Chondrocyte (in vitro differentiated cells): Measurements from ENCODE around the gene RPS27. TPM values are rescaled to one million over a fixed set of nuclear protein-coding genes. Genes with fewer than 3 reads are reported as not detected.
"Not testable (repeated sequence)": the region's sequence is repeated elsewhere in the genome, so short reads cannot be mapped to it uniquely, and the experiment has no call there.

Source experiments
- DNase-seq: peaks from one replicate; pipeline ENCODE4 v3.0.0; 2021; ENCODE audit warnings: mixed read lengths, low spot score
- H3K27ac Mint-ChIP-seq: one replicate; pipeline ENCODE4 v1.8.0; 2021; ENCODE audit warnings: mild to moderate bottlenecking, moderate library complexity, mixed read lengths; ENCODE audit not compliant: unreplicated experiment
- H3K27me3 Mint-ChIP-seq: 2 replicates; pipeline ENCODE4 v1.8.0; 2021; ENCODE audit warnings: low read depth, mixed read lengths
- H3K36me3 Mint-ChIP-seq: 2 replicates; pipeline ENCODE4 v1.8.0; 2021; ENCODE audit warnings: low read depth, mixed read lengths
- H3K4me1 Mint-ChIP-seq: 2 replicates; pipeline ENCODE4 v1.8.0; 2021; ENCODE audit warnings: low read depth, mild to moderate bottlenecking, mixed read lengths
- H3K4me3 Mint-ChIP-seq: one replicate; pipeline ENCODE4 v1.8.0; 2021; ENCODE audit warnings: mild to moderate bottlenecking, moderate library complexity, mixed read lengths; ENCODE audit not compliant: unreplicated experiment
- H3K9me3 Mint-ChIP-seq: 2 replicates; pipeline ENCODE4 v1.8.0; 2021; ENCODE audit warnings: low read depth, mixed read lengths
- total RNA-seq: library from RNA; stranded (reverse); gene quantifications from 3 replicates; pipeline ENCODE4 v1.2.1, GENCODE V29; 2021
- TF ChIP-seq, protein P1 (sequence below): fragments of 200-600 bp; sonication (generic); IDR thresholded peaks from 2 replicates; pipeline ENCODE4 v1.5.0; 2021; ENCODE audit warnings: antibody characterized with exemption, mild to moderate bottlenecking, moderate library complexity

RPS27 gene
- total RNA-seq, 1 donor from 2014 or later, result 951 TPM

GRCh38 chr1:153973525-153973924 is 17.0 kb upstream of the RPS27 start:
- Mint-ChIP-seq H3K9me3 (no peaks in the 10 kb centered on the region), H3K27ac (no peak overlapping the region), H3K4me3 (no peak overlapping the region), H3K27me3 (no peaks in the 10 kb centered on the region), H3K36me3 (peaks cover 11% of the 10 kb centered on the region), H3K4me1 (peaks cover 24% of the 10 kb centered on the region)
- TF ChIP-seq, protein P1, sequence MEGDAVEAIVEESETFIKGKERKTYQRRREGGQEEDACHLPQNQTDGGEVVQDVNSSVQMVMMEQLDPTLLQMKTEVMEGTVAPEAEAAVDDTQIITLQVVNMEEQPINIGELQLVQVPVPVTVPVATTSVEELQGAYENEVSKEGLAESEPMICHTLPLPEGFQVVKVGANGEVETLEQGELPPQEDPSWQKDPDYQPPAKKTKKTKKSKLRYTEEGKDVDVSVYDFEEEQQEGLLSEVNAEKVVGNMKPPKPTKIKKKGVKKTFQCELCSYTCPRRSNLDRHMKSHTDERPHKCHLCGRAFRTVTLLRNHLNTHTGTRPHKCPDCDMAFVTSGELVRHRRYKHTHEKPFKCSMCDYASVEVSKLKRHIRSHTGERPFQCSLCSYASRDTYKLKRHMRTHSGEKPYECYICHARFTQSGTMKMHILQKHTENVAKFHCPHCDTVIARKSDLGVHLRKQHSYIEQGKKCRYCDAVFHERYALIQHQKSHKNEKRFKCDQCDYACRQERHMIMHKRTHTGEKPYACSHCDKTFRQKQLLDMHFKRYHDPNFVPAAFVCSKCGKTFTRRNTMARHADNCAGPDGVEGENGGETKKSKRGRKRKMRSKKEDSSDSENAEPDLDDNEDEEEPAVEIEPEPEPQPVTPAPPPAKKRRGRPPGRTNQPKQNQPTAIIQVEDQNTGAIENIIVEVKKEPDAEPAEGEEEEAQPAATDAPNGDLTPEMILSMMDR, result no peak
- no peak for DNase-seq

DNA sequence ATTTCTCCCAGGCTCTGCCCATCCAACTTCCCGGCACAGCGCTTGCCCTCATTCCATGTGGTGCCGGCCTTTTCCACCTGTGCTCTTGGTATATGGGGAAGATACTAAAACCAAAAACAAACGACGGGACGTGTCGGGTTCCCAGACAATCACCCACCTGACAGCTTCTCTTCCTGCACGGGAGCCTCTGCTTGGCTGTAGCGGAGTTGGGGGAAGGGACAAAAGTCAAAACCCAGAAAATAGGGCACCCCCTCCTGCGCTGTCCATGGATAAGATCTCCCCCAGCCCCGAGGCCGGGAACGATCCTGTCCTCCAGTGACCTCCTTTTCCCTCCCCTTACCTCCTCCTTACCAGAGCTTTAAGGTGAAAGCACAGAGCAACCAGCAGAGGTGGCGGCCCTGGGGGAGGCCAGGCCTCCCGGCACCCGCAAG is 13.7 kb upstream of the RPS27 start:
- Mint-ChIP-seq H3K36me3 (peaks cover 16% of the 10 kb centered on the region), H3K4me1 (peaks cover 27% of the 10 kb centered on the region), H3K27me3 (no peaks in the 10 kb centered on the region), H3K4me3 (peak overlapping the region; percentile 95), H3K9me3 (no peaks in the 10 kb centered on the region), H3K27ac (peak overlapping the region; percentile 94)
- DNase-seq, result no peak
- TF ChIP-seq, protein P1, result no peak

DNA sequence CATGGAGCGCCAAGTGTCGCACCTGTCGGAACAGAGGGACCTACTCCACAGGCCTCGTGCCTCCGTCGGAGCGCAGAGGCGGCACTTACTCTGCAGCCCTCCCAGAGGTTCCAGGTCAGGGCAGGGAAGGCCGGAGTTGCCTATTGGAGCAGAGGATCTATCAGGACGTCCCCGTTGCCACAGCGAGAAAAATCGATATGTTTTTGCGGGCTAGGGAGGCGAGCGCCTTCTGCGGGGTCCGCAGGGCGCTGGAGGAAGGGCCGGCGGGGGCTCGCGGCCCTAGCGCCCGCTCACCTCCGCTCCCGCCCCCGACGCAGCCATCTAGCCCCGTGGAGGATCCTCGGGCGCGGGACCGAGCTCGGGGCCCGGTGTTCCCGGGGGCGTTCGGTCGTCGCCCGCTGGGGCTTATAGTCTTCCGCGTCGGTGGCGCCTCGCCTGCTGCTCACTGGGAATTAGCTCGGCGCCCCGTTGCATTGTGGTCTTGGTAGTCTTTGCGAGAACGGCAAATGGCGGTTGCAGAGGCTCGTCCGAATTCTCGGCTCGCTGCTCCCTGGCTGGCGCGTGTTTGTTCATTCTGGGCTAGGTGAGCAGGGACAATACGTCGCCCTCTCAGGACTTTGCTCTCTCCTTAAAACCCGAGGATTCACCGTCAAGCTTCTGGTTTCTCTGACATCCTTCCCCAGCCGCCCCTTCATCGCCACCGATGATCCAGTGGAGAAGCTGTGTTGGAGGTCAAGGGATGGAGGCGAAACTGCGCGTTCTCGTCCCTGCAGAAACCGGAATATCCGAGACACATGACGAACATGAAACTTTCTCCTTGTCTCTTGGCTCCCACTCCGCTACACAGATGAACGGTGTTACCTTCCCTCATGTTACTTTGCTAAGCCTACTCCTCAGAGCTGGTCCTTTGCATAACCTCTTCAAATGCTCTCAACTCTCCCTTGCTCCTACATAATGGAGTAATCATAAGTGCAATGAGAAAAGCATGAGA is 13.0 kb upstream of the RPS27 start, which contains the start of gene JTB:
JTB (minus strand) TSS at position 425 of the 991 bp plus-strand sequence; CDS start at position 3, 422 bp downstream.
- H3K27ac Mint-ChIP-seq, result peak within 1 kb of the TSS; percentile 95
- peak within 1 kb of the TSS; percentile 95 for H3K4me3 Mint-ChIP-seq
- H3K4me1 Mint-ChIP-seq, result peaks cover 27% of the 10 kb centered on the region
- H3K9me3 Mint-ChIP-seq, result no peaks in the 10 kb centered on the region
- DNase-seq, result peak; percentile 88
- TF ChIP-seq, protein P1, result no peak
- H3K27me3 Mint-ChIP-seq, result no peaks in the 10 kb centered on the region
- H3K36me3 Mint-ChIP-seq, result peaks cover 20% of the 10 kb centered on the region

- Mint-ChIP-seq H3K4me3 (peak overlapping the region; percentile 95), H3K4me1 (peaks cover 27% of the 10 kb centered on the region), H3K36me3 (peaks cover 25% of the 10 kb centered on the region), H3K27ac (peak overlapping the region; percentile 95), H3K27me3 (no peaks in the 10 kb centered on the region), H3K9me3 (no peaks in the 10 kb centered on the region)
- TF ChIP-seq, protein P1, result no peak
- DNase-seq, result no peak
Measured at GRCh38 chr1:153978274-153978909, 12.2 kb upstream of the RPS27 start.

- H3K27ac Mint-ChIP-seq, result peak overlapping the region; percentile 63
- not testable (repeated sequence) for H3K4me3 Mint-ChIP-seq
Measured at GRCh38 chr1:153979091-153979490, 11.5 kb upstream of the RPS27 start.

GRCh38 chr1:153981735-153982134 is 8.8 kb upstream of the RPS27 start:
- H3K4me3 Mint-ChIP-seq, DNase-seq, H3K9me3 Mint-ChIP-seq, H3K27me3 Mint-ChIP-seq: not testable (repeated sequence)
- Mint-ChIP-seq H3K4me1 (peaks cover 35% of the 10 kb centered on the region), H3K27ac (peak overlapping the region; percentile 42), H3K36me3 (peaks cover 15% of the 10 kb centered on the region)

More at GRCh38 chr1:153979091-153979490, 11.5 kb upstream of the RPS27 start:
- Mint-ChIP-seq H3K36me3 (peaks cover 24% of the 10 kb centered on the region), H3K4me1 (peaks cover 27% of the 10 kb centered on the region)
- not testable (repeated sequence) for H3K27me3 Mint-ChIP-seq, H3K9me3 Mint-ChIP-seq, DNase-seq
